SK-N-MC (cell line): Measurements from ENCODE around the gene PFN1.
"Not testable (repeated sequence)": the region's sequence is repeated elsewhere in the genome, so short reads cannot be mapped to it uniquely, and the experiment has no call there.

Experiments used
- DNase-seq: peaks from one replicate; pipeline ENCODE4 v3.0.0-alpha.2; 2011; ENCODE audit warnings: low read depth, low spot score
- H3K27ac ChIP-seq: fragments of 200-600 bp; sonication (generic); 2 replicates; pipeline ENCODE4 v1.5.1; 2016; ENCODE audit warnings: mixed run types
- H3K36me3 ChIP-seq: fragments of 200-600 bp; sonication (generic); 2 replicates; pipeline ENCODE4 v1.6.1; 2017; ENCODE audit warnings: antibody characterized with exemption, low read length, mixed read lengths; ENCODE audit not compliant: insufficient read depth
- H3K4me3 ChIP-seq: fragments of 200-600 bp; sonication (generic); 2 replicates; pipeline ENCODE4 v1.5.1; 2016
- H3K9ac ChIP-seq: fragments of 200-600 bp; sonication (generic); 2 replicates; pipeline ENCODE4 v1.8.0; 2017; ENCODE audit warnings: mixed run types, mixed read lengths; ENCODE audit not compliant: insufficient read length
- H3K9me3 ChIP-seq: fragments of 200-600 bp; sonication (generic); 2 replicates; pipeline ENCODE4 v1.6.1; 2017; ENCODE audit warnings: low read depth, mild to moderate bottlenecking, antibody characterized with exemption, low read length, moderate library complexity, mixed read lengths
- EZH2 ChIP-seq: fragments of 200-600 bp; sonication (generic); IDR thresholded peaks from one replicate; pipeline ENCODE4 v1.6.1; 2017; ENCODE audit warnings: antibody characterized with exemption
- FOXP2 ChIP-seq: optimal IDR thresholded peaks from 2 replicates; pipeline ENCODE3; 2011; ENCODE audit warnings: mild to moderate bottlenecking, moderate library complexity; ENCODE audit not compliant: insufficient read depth; ENCODE audit errors: extremely low read length, control extremely low read depth
- POLR2AphosphoS5 ChIP-seq: IDR thresholded peaks from 2 replicates; pipeline ENCODE4 v1.6.1; 2012; ENCODE audit warnings: mild to moderate bottlenecking, low read depth, low read length, borderline replicate concordance

Gene PFN1

GRCh38 chr17:4931963-4932362 lies 16.4 kb downstream of the PFN1 start, which contains the start of gene GP1BA:
Gene GP1BA, plus strand, starts transcription at chr17:4932277. Its CDS starts 328 bp downstream, at chr17:4932605.
- no peak for TF ChIP-seq FOXP2
- TF ChIP-seq POLR2AphosphoS5 = no peak
- TF ChIP-seq EZH2 = no peak
- no peak within 1 kb of the TSS for H3K4me3 ChIP-seq
- peaks cover 5% of the 10 kb centered on the region; the same call in 1 of the 2 replicates for H3K36me3 ChIP-seq
- no peaks in the 10 kb centered on the region for H3K9me3 ChIP-seq
- no peak for DNase-seq
- H3K9ac ChIP-seq = no peak within 1 kb of the TSS
- H3K27ac ChIP-seq = no peak within 1 kb of the TSS

GRCh38 chr17:4928881-4929280 lies 19.4 kb downstream of the PFN1 start:
- Histone ChIP-seq H3K4me3 (no peak overlapping the region), H3K27ac (no peak overlapping the region), H3K36me3 (no peaks in the 10 kb centered on the region), H3K9me3 (no peaks in the 10 kb centered on the region), H3K9ac (no peak overlapping the region)
- no peak for TF ChIP-seq POLR2AphosphoS5
- no peak for TF ChIP-seq FOXP2
- TF ChIP-seq EZH2 = no peak
- no peak for DNase-seq

- not testable (repeated sequence) for H3K27ac ChIP-seq, H3K4me3 ChIP-seq
Observed at GRCh38 chr17:4926577-4927335, 21.6 kb downstream of the PFN1 start.

GRCh38 chr17:4921320-4921719 lies 27.0 kb downstream of the PFN1 start:
- Histone ChIP-seq H3K9me3 (no peaks in the 10 kb centered on the region), H3K4me3 (no peak overlapping the region), H3K27ac (no peak overlapping the region), H3K9ac (no peak overlapping the region), H3K36me3 (no peaks in the 10 kb centered on the region)
- no peak for DNase-seq
- TF ChIP-seq POLR2AphosphoS5 (no peak), FOXP2 (no peak)

More at GRCh38 chr17:4926577-4927335, 21.6 kb downstream of the PFN1 start:
- DNase-seq, H3K36me3 ChIP-seq, H3K9ac ChIP-seq, H3K9me3 ChIP-seq: not testable (repeated sequence)

GRCh38 chr17:4920351-4921048 lies 27.8 kb downstream of the PFN1 start:
- no peak overlapping the region for H3K9ac ChIP-seq
- TF ChIP-seq EZH2 (no peak), FOXP2 (no peak), POLR2AphosphoS5 (no peak)
- no peak overlapping the region for H3K27ac ChIP-seq
- no peaks in the 10 kb centered on the region for H3K9me3 ChIP-seq
- no peaks in the 10 kb centered on the region for H3K36me3 ChIP-seq
- no peak for DNase-seq
- no peak overlapping the region for H3K4me3 ChIP-seq

- no peak overlapping the region for H3K27ac ChIP-seq
- DNase-seq = no peak
Observed at GRCh38 chr17:4919511-4920047, 28.8 kb downstream of the PFN1 start.

GRCh38 chr17:4914551-4914950 lies 33.8 kb downstream of the PFN1 start:
- not testable (repeated sequence) for DNase-seq, H3K27ac ChIP-seq, H3K36me3 ChIP-seq, H3K9me3 ChIP-seq, H3K9ac ChIP-seq, H3K4me3 ChIP-seq

More at GRCh38 chr17:4919511-4920047, 28.8 kb downstream of the PFN1 start:
- no peaks in the 10 kb centered on the region for H3K9me3 ChIP-seq
- H3K9ac ChIP-seq = no peak overlapping the region
- no peak overlapping the region for H3K4me3 ChIP-seq
- H3K36me3 ChIP-seq = no peaks in the 10 kb centered on the region
- TF ChIP-seq POLR2AphosphoS5 (no peak), EZH2 (no peak), FOXP2 (no peak)

GRCh38 chr17:4913994-4914393 lies 34.3 kb downstream of the PFN1 start:
- TF ChIP-seq FOXP2 (no peak), EZH2 (no peak), POLR2AphosphoS5 (no peak)
- Histone ChIP-seq H3K9ac (peak overlapping the region; percentile 32), H3K4me3 (no peak overlapping the region), H3K9me3 (no peaks in the 10 kb centered on the region), H3K36me3 (no peaks in the 10 kb centered on the region), H3K27ac (no peak overlapping the region)
- no peak for DNase-seq
